Measurements from ENCODE around the gene ATP6V1E1. TPM values are rescaled to one million over a fixed set of nuclear protein-coding genes. Genes with fewer than 3 reads are reported as not detected.

ATP6V1E1 gene
- total and polyA plus RNA-seq, 2 donors (not counting 1 experiment from before 2014, with no cell fraction given), result 51.3 to 82.6 TPM

DNA sequence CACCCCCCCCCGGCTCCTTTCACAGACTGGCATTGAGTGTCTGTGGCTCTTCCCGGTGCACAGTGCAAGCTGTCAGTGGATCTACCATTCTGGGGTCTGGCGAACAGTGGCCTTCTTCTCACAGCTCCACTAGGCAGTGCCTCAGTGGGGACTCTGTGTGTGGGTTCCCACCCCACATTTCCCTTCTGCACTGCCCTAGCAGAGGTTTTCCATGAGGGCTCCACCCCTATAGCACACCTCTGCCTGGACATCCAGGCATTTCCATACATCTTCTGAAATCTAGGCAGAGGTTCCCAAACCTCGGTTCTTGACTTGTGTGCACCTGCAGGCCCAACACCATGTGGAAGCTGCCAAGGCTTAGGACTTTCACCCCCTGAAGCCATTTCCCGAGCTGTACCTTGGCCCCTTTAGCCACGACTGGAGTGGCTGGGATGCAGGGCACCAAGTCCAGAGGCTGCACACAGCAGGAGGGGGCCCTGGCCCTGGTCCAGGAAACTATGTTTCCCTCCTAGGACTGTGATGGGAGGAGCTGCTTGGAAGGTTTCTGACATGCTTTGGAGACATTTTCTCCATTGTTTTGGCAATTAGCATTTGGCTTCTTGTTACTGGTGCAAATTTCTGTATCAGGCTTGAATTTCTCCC is 36.0 kb upstream of the ATP6V1E1 start:
- no peaks in the 10 kb centered on the region for H3K27me3 ChIP-seq (replicated peaks in 1 of 4; ENCODE audit: control extremely low read depth in 1 of 4, control insufficient read depth in 3 of 4, insufficient read depth in 4 of 4, low read length in 3 of 4)
- no peak overlapping the region for H3K4me3 Mint-ChIP-seq
- peaks cover 5% of the 10 kb centered on the region for H3K4me1 Mint-ChIP-seq
- no peak overlapping the region for H3K27ac ChIP-seq (ENCODE audit: low read length in 2 of 2)
- peaks cover 3% of the 10 kb centered on the region for H3K9me3 Mint-ChIP-seq (ENCODE audit: insufficient read depth)
- peaks cover 0 to 3% of the 10 kb centered on the region in 2 donors for H3K4me1 ChIP-seq (ENCODE audit: control insufficient read depth in 2 of 2, insufficient read depth in 2 of 2, low read length in 2 of 2)
- no peaks in the 10 kb centered on the region for H3K27me3 Mint-ChIP-seq
- peaks cover 6 to 33% of the 10 kb centered on the region in 2 experiments for H3K36me3 ChIP-seq (replicated peaks in 1 of 2; ENCODE audit: control extremely low read depth in 1 of 2, control insufficient read depth in 1 of 2, extremely low read depth in 1 of 2, insufficient read depth in 2 of 2, low read length in 1 of 2)
- TF ChIP-seq, protein P1, sequence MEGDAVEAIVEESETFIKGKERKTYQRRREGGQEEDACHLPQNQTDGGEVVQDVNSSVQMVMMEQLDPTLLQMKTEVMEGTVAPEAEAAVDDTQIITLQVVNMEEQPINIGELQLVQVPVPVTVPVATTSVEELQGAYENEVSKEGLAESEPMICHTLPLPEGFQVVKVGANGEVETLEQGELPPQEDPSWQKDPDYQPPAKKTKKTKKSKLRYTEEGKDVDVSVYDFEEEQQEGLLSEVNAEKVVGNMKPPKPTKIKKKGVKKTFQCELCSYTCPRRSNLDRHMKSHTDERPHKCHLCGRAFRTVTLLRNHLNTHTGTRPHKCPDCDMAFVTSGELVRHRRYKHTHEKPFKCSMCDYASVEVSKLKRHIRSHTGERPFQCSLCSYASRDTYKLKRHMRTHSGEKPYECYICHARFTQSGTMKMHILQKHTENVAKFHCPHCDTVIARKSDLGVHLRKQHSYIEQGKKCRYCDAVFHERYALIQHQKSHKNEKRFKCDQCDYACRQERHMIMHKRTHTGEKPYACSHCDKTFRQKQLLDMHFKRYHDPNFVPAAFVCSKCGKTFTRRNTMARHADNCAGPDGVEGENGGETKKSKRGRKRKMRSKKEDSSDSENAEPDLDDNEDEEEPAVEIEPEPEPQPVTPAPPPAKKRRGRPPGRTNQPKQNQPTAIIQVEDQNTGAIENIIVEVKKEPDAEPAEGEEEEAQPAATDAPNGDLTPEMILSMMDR (IDR thresholded peaks at IDR 0.05), result no peak
- TF ChIP-seq EZH2 (IDR thresholded peaks at IDR 0.05; ENCODE audit: borderline replicate concordance, insufficient read depth, low read depth, low read length, poor library complexity, severe bottlenecking), result no peak
- peaks cover 0 to 19% (median 4%) of the 10 kb centered on the region in 3 donors for H3K9me3 ChIP-seq (ENCODE audit: control extremely low read depth in 1 of 3, control insufficient read depth in 2 of 3, insufficient read depth in 1 of 3, low read length in 2 of 3)
- H3K4me3 ChIP-seq (ENCODE audit: control extremely low read depth in 1 of 5, extremely low read depth in 1 of 5, insufficient read depth in 1 of 5, low read depth in 2 of 5, low read length in 4 of 5), result no peak overlapping the region
- no peak overlapping the region for H2AFZ ChIP-seq (ENCODE audit: insufficient read depth, low read depth, low read length, poor library complexity, severe bottlenecking)
- POLR2A ChIA-PET, result no interaction called here
- WGBS (ENCODE audit: insufficient coverage), result 99% methylated on average over 6 of the region's 6 CpGs
- CTCF ChIA-PET, result interaction anchor here (1.1 kb wide), 1 partner anchor 106 kb away, joined by 3 read pairs; no protein-coding TSS in a partner anchor
- H3K27ac Mint-ChIP-seq, result no peak overlapping the region
- no peak for DNase-seq
- no peaks in the 10 kb centered on the region for H4K20me1 ChIP-seq (ENCODE audit: control insufficient read depth, insufficient read depth, low read length, poor library complexity, severe bottlenecking)
- no peak overlapping the region for H3K9ac ChIP-seq (ENCODE audit: low read length)
- intact Hi-C loops (cut with micrococcal nuclease), result no loop called here
- H3K79me2 ChIP-seq (ENCODE audit: control insufficient read depth, insufficient read depth, low read length), result peaks cover 30% of the 10 kb centered on the region
- ATAC-seq (ENCODE audit: low read depth), result no peak
- H3K4me2 ChIP-seq (replicated peaks; ENCODE audit: low read depth, low read length, poor library complexity, severe bottlenecking), result no peak overlapping the region

- intact Hi-C loops (cut with micrococcal nuclease), result no loop called here
- Histone ChIP-seq H3K27me3 (replicated peaks in 1 of 4; ENCODE audit: control extremely low read depth in 1 of 4, control insufficient read depth in 3 of 4, insufficient read depth in 4 of 4, low read length in 3 of 4) (no peaks in the 10 kb centered on the region), H3K9me3 (ENCODE audit: control extremely low read depth in 1 of 3, control insufficient read depth in 2 of 3, insufficient read depth in 1 of 3, low read length in 2 of 3) (no peaks in the 10 kb centered on the region), H3K79me2 (ENCODE audit: control insufficient read depth, insufficient read depth, low read length) (peaks cover 50% of the 10 kb centered on the region), H2AFZ (ENCODE audit: insufficient read depth, low read depth, low read length, poor library complexity, severe bottlenecking) (no peak overlapping the region), H3K27ac (ENCODE audit: low read length in 2 of 2) (no peak overlapping the region), H3K4me1 (ENCODE audit: control insufficient read depth in 2 of 2, insufficient read depth in 2 of 2, low read length in 2 of 2) (no peaks in the 10 kb centered on the region), H3K9ac (ENCODE audit: low read length) (no peak overlapping the region), H3K4me3 (ENCODE audit: control extremely low read depth in 1 of 5, extremely low read depth in 1 of 5, insufficient read depth in 1 of 5, low read depth in 2 of 5, low read length in 4 of 5) (no peak overlapping the region), H4K20me1 (ENCODE audit: control insufficient read depth, insufficient read depth, low read length, poor library complexity, severe bottlenecking) (peaks cover 8% of the 10 kb centered on the region), H3K36me3 (replicated peaks in 1 of 2; ENCODE audit: control extremely low read depth in 1 of 2, control insufficient read depth in 1 of 2, extremely low read depth in 1 of 2, insufficient read depth in 2 of 2, low read length in 1 of 2) (peaks cover 1 to 19% of the 10 kb centered on the region in 2 experiments), H3K4me2 (replicated peaks; ENCODE audit: low read depth, low read length, poor library complexity, severe bottlenecking) (no peak overlapping the region)
- Mint-ChIP-seq H3K9me3 (ENCODE audit: insufficient read depth) (no peaks in the 10 kb centered on the region), H3K27me3 (no peaks in the 10 kb centered on the region), H3K4me3 (no peak overlapping the region), H3K4me1 (no peaks in the 10 kb centered on the region), H3K27ac (no peak overlapping the region)
- POLR2A ChIA-PET, result interaction anchor here (0.6 kb wide), 1 partner anchor 32 kb away, joined by 4 read pairs; no protein-coding TSS in a partner anchor
- 94% methylated on average over 8 of the region's 10 CpGs for WGBS (ENCODE audit: insufficient coverage)
- DNase-seq (no peak), ATAC-seq (ENCODE audit: low read depth) (no peak)
- CTCF ChIA-PET, result no interaction called here
- TF ChIP-seq, protein P1 (IDR thresholded peaks at IDR 0.05), result no peak
- TF ChIP-seq EZH2 (IDR thresholded peaks at IDR 0.05; ENCODE audit: borderline replicate concordance, insufficient read depth, low read depth, low read length, poor library complexity, severe bottlenecking), result no peak
These were observed 28.4 kb upstream of the ATP6V1E1 start for GRCh38 chr22:17656870-17657395.
